Lower leg skin (tissue), 3 donors: ENCODE measurements around the gene RIOX2.

Source experiments
- POLR2A ChIP-seq, 2 donors: fragments of 450-650 bp; IDR thresholded peaks; one replicate each; pipeline ENCODE4 v1.6.1; 2016 to 2017; ENCODE audit warnings: antibody characterized with exemption in 2 of 2, mild to moderate bottlenecking in 1 of 2, moderate library complexity in 1 of 2
- TF ChIP-seq, protein P1 (sequence below), 3 donors: fragments of 450-650 bp; IDR thresholded peaks; one replicate each; pipeline ENCODE4 v1.5.1; 2016; ENCODE audit warnings: antibody characterized with exemption in 3 of 3, mild to moderate bottlenecking in 3 of 3, moderate library complexity in 2 of 3

DNA sequence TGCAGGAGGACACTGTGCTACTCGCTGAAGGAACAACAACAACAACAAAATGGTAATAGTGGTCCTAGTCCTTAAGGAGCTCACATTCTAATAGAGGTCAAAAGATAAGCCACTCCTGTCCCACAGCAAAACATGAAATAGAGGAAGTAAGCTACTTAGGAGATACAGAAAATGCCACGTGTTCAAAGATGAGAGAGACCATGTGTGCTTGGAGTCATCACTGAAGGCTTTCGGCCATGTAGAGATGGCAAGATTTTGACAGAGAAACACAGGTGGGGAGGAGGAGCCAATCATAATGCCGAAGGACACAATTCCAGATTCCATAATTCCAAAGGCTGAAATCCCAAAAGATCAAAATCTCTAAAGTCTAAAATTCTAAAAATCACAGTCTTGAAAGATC is 24.8 kb upstream of the RIOX2 start:
- no peak for TF ChIP-seq POLR2A (IDR thresholded peaks at IDR 0.05)
- TF ChIP-seq, protein P1, sequence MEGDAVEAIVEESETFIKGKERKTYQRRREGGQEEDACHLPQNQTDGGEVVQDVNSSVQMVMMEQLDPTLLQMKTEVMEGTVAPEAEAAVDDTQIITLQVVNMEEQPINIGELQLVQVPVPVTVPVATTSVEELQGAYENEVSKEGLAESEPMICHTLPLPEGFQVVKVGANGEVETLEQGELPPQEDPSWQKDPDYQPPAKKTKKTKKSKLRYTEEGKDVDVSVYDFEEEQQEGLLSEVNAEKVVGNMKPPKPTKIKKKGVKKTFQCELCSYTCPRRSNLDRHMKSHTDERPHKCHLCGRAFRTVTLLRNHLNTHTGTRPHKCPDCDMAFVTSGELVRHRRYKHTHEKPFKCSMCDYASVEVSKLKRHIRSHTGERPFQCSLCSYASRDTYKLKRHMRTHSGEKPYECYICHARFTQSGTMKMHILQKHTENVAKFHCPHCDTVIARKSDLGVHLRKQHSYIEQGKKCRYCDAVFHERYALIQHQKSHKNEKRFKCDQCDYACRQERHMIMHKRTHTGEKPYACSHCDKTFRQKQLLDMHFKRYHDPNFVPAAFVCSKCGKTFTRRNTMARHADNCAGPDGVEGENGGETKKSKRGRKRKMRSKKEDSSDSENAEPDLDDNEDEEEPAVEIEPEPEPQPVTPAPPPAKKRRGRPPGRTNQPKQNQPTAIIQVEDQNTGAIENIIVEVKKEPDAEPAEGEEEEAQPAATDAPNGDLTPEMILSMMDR (IDR thresholded peaks at IDR 0.05), result no peak
